ENCODE measurements around the gene MYO1D.

The MYO1D gene

GRCh38 chr17:32519228-32520103 is 357.5 kb downstream of the MYO1D start:
- TF ChIP-seq TCF12 (IDR thresholded peaks at IDR 0.05; ENCODE audit: low read depth) (0 out of 2 replicates have a peak, but pooled peaks have one; percentile 21), ZBTB7A (IDR thresholded peaks at IDR 0.05; ENCODE audit: low read depth) (peak; percentile 63), EGR1 (IDR thresholded peaks at IDR 0.05) (peak; percentile 62), RAD21 (IDR thresholded peaks at IDR 0.05; ENCODE audit: low read depth) (no peak), MAX (IDR thresholded peaks at IDR 0.05) (peak; percentile 46; the same call in 1 of the 2 replicates)

GRCh38 chr17:32518646-32519227 is 358.2 kb downstream of the MYO1D start:
- TF ChIP-seq MAX (IDR thresholded peaks at IDR 0.05) (no peak), YY1 (IDR thresholded peaks at IDR 0.05; ENCODE audit: low read depth) (no peak), TCF12 (IDR thresholded peaks at IDR 0.05; ENCODE audit: low read depth) (no peak), TEAD4 (IDR thresholded peaks at IDR 0.05) (no peak), ZBTB7A (IDR thresholded peaks at IDR 0.05; ENCODE audit: low read depth) (no peak), NFIC (IDR thresholded peaks at IDR 0.05) (no peak), EP300 (IDR thresholded peaks at IDR 0.05; ENCODE audit: borderline replicate concordance) (no peak), USF1 (IDR thresholded peaks at IDR 0.05) (no peak), EGR1 (IDR thresholded peaks at IDR 0.05) (no peak), FOXM1 (IDR thresholded peaks at IDR 0.05; ENCODE audit: borderline replicate concordance, low read depth) (no peak), TAF1 (IDR thresholded peaks at IDR 0.05; ENCODE audit: low read depth) (no peak), REST (IDR thresholded peaks at IDR 0.05; ENCODE audit: low read depth) (no peak), RAD21 (IDR thresholded peaks at IDR 0.05; ENCODE audit: low read depth) (no peak), CREB1 (IDR thresholded peaks at IDR 0.05; ENCODE audit: low read depth) (no peak), CEBPB (IDR thresholded peaks at IDR 0.05) (no peak)

GRCh38 chr17:32517982-32518381 is 358.9 kb downstream of the MYO1D start:
- no peak for TF ChIP-seq USF1 (IDR thresholded peaks at IDR 0.05)
- TF ChIP-seq FOXM1 (IDR thresholded peaks at IDR 0.05; ENCODE audit: borderline replicate concordance, low read depth), result no peak
- TF ChIP-seq ZBTB7A (IDR thresholded peaks at IDR 0.05; ENCODE audit: low read depth), result no peak
- no peak for TF ChIP-seq EGR1 (IDR thresholded peaks at IDR 0.05)
- TF ChIP-seq MAX (IDR thresholded peaks at IDR 0.05), result no peak
- no peak for TF ChIP-seq TCF12 (IDR thresholded peaks at IDR 0.05; ENCODE audit: low read depth)
- no peak for TF ChIP-seq YY1 (IDR thresholded peaks at IDR 0.05; ENCODE audit: low read depth)
- no peak for TF ChIP-seq EP300 (IDR thresholded peaks at IDR 0.05; ENCODE audit: borderline replicate concordance)
- TF ChIP-seq REST (IDR thresholded peaks at IDR 0.05; ENCODE audit: low read depth), result no peak
- TF ChIP-seq TAF1 (IDR thresholded peaks at IDR 0.05; ENCODE audit: low read depth), result no peak

- TF ChIP-seq YY1 (IDR thresholded peaks at IDR 0.05; ENCODE audit: low read depth) (no peak), RAD21 (IDR thresholded peaks at IDR 0.05; ENCODE audit: low read depth) (no peak), USF1 (IDR thresholded peaks at IDR 0.05) (no peak), CREB1 (IDR thresholded peaks at IDR 0.05; ENCODE audit: low read depth) (no peak), NFIC (IDR thresholded peaks at IDR 0.05) (no peak), MAX (IDR thresholded peaks at IDR 0.05) (no peak), REST (IDR thresholded peaks at IDR 0.05; ENCODE audit: low read depth) (no peak), TAF1 (IDR thresholded peaks at IDR 0.05; ENCODE audit: low read depth) (no peak), EP300 (IDR thresholded peaks at IDR 0.05; ENCODE audit: borderline replicate concordance) (no peak)
These were observed 359.8 kb downstream of the MYO1D start for GRCh38 chr17:32516940-32517701.

Data from Ishikawa (cell line).